ENCODE results near the gene UBIAD1.
A peak's percentile ranks its signal among the peaks of the same experiment; 100 is the strongest.
"Not testable (repeated sequence)": the region's sequence is repeated elsewhere in the genome, so short reads cannot be mapped to it uniquely, and the experiment has no call there.

The UBIAD1 gene

DNA sequence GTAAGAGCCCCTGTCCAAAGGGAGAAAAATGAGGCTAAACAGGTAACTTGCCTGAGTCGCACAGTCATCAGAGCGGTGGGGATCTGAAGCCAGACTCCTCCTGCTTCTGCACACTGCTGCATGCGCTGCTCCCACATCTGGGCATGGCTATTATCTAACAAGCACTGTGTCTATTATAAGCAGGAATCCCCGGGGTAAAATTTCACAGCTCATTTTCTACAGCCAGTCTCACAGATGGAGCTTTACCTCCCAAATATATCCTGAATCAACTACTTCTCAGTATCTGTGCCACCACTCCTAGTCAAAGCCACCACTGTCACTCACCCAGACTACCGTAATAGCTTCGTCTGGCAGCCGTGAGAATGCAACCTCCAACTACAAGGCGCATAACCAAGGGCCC lies 20.5 kb upstream of the UBIAD1 start:
- Histone ChIP-seq H3K4me1 (ENCODE audit: control insufficient read depth, insufficient read depth, low read length) (no peaks in the 10 kb centered on the region), H3K27ac (ENCODE audit: low read length) (no peak overlapping the region), H3K4me3 (ENCODE audit: low read length) (no peak overlapping the region), H3K36me3 (ENCODE audit: control insufficient read depth, insufficient read depth, low read length) (peaks cover 32% of the 10 kb centered on the region), H3K9me3 (ENCODE audit: control insufficient read depth, insufficient read depth, low read length) (no peaks in the 10 kb centered on the region), H3K27me3 (ENCODE audit: control insufficient read depth, insufficient read depth, low read length) (no peaks in the 10 kb centered on the region)
- WGBS (ENCODE audit: insufficient coverage, insufficient read length): no CpG with 5 or more reads among the region's 8 CpGs
- no peak for DNase-seq (ENCODE audit: low read depth, low spot score)

DNA sequence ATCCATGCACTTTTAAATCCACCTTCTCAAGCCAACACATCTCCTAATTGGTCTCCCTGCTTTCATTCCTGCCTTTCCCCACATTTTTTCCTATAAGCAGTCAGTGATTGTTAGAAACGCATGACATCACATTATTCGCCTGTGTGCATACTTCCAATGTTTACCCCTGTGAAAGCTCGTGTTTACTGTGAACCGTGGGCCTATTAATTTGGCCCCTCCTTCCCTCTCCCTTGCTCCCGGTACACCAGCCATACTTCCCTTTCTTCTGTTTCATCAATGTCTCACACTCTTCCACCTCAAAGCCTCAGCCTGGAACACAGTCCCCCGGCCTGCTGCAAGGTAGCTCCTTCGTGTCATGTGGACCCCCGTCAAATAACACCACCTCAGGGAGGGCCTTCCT lies 19.8 kb upstream of the UBIAD1 start:
- Histone ChIP-seq H3K4me1 (ENCODE audit: control insufficient read depth, insufficient read depth, low read length) (no peaks in the 10 kb centered on the region), H3K36me3 (ENCODE audit: control insufficient read depth, insufficient read depth, low read length) (peaks cover 32% of the 10 kb centered on the region), H3K27me3 (ENCODE audit: control insufficient read depth, insufficient read depth, low read length) (no peaks in the 10 kb centered on the region), H3K27ac (ENCODE audit: low read length) (no peak overlapping the region), H3K9me3 (ENCODE audit: control insufficient read depth, insufficient read depth, low read length) (no peaks in the 10 kb centered on the region), H3K4me3 (ENCODE audit: low read length) (no peak overlapping the region)
- no CpG with 5 or more reads among the region's 8 CpGs for WGBS (ENCODE audit: insufficient coverage, insufficient read length)
- DNase-seq (ENCODE audit: low read depth, low spot score): no peak

DNA sequence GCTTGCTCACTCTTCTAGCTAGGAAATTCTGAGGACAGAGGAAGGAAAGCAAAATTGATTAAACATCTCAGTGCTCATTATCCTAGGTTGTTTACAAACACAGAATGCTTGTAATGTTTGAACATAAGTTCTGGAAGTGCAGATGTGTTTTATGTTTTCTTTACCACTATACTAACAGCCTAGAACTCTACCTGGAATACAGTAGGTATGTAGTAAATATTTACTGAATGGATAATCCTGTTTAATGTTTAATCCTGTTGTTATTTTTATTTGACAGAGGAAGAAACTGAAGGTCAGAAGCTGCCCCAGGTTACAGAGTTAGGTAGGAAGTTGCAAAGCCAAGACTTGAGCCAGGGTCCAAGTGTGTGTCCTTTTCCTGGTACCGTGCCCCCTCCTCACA lies 16.7 kb upstream of the UBIAD1 start:
- WGBS (ENCODE audit: insufficient coverage, insufficient read length): no CpG with 5 or more reads among the region's 1 CpG
- Histone ChIP-seq H3K36me3 (ENCODE audit: control insufficient read depth, insufficient read depth, low read length) (peaks cover 32% of the 10 kb centered on the region), H3K27ac (ENCODE audit: low read length) (no peak overlapping the region), H3K4me1 (ENCODE audit: control insufficient read depth, insufficient read depth, low read length) (no peaks in the 10 kb centered on the region), H3K9me3 (ENCODE audit: control insufficient read depth, insufficient read depth, low read length) (no peaks in the 10 kb centered on the region), H3K27me3 (ENCODE audit: control insufficient read depth, insufficient read depth, low read length) (no peaks in the 10 kb centered on the region), H3K4me3 (ENCODE audit: low read length) (no peak overlapping the region)
- DNase-seq (ENCODE audit: low read depth, low spot score): no peak

DNA sequence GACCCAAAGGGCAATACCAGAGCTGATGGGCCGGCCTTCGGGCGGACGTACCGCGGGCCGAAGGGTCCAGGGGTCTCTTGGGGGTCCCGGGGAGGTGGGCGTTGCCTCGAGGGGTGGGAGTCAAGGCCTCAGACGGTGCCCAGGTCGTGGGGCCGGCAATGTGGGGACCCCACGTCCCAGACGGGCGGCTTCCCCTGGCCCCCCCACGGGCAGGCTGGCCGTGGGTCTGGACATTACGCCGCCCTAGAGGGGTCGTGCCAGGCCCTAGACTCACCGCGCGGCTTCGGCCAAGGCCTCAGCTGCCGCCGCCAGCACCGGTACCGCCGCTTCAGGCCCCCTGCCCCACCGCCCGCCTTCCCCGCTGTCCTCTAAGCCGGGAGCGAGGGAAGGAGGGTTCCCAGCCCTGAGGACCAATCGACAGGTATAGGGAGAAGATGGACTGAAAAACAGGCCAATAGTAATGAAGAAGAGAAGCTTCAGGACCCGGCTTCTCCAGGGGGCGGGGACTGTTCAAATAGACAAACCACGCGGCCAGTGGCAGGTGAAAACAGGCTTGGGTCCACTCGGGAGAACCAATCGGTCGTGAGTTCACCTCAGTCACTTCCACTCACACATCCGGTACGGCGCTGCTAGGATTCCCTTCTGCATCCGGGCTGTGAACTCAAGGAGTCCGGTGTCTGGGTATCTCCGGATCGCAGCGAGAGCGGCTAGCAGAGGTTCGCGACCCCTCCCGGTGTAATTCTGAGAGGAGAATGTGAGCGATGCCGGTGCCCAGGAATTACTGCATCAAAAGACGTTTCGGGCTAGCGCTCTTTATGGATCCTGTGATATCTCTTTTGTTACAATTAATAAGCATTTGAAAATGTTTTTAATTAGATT lies 10.6 kb upstream of the UBIAD1 start, which contains the start of gene MTOR:
TSS of gene MTOR (minus strand) at position 381 of the 879 bp plus-strand sequence. CDS start 3,142 bp downstream, outside the sequence.
- DNase-seq (ENCODE audit: low read depth, low spot score): peak; percentile 98
- Histone ChIP-seq H3K27ac (ENCODE audit: low read length) (no peak within 1 kb of the TSS), H3K4me1 (ENCODE audit: control insufficient read depth, insufficient read depth, low read length) (no peaks in the 10 kb centered on the region), H3K4me3 (ENCODE audit: low read length) (peak within 1 kb of the TSS; percentile 88), H3K9me3 (ENCODE audit: control insufficient read depth, insufficient read depth, low read length) (no peaks in the 10 kb centered on the region), H3K27me3 (ENCODE audit: control insufficient read depth, insufficient read depth, low read length) (no peaks in the 10 kb centered on the region), H3K36me3 (ENCODE audit: control insufficient read depth, insufficient read depth, low read length) (peaks cover 10% of the 10 kb centered on the region; the same call in 1 of the 2 replicates)
- no CpG with 5 or more reads among the region's 60 CpGs for WGBS (ENCODE audit: insufficient coverage, insufficient read length)

DNA sequence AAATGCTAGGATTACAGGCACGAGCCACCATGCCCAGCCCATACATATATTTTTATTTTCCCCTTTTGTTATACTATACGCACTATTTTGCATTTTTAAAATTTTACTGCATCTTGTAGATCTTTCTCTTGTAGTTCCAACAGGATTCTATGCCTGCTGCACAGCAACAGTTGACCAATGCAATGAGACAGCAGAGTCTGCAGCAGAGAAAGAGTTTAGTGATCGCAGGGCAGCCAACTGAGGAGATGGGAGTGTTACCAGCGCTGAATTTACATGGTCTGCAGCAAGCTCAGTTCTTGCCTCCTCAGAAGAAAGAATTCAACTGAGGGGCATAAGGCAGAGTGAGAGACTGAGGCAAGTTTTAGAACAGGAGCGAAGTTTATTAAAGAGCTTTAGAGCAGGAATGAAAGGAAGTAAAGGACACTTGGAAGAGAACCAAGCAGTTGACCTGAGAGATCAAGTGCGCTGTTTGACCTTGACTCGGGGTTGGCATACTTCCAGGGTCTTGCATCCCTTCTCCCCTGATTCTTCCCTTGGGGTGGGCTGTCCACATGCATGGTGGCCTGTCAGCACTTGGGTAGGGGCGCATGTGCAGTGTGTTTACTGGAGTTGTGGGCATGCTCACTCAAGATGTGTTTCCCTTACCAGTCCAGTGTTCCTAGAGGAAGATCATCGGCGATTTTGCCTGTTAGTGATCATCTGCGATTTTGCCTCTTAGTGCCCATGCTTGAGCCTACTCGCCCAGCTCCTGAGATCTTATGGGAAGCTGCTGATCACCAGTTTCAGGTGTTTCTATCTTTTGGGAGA lies 6.5 kb upstream of the UBIAD1 start:
- Histone ChIP-seq H3K4me1 (ENCODE audit: control insufficient read depth, insufficient read depth, low read length) (no peaks in the 10 kb centered on the region), H3K36me3 (ENCODE audit: control insufficient read depth, insufficient read depth, low read length) (no peaks in the 10 kb centered on the region), H3K27me3 (ENCODE audit: control insufficient read depth, insufficient read depth, low read length) (no peaks in the 10 kb centered on the region), H3K9me3 (ENCODE audit: control insufficient read depth, insufficient read depth, low read length) (no peaks in the 10 kb centered on the region), H3K27ac (ENCODE audit: low read length) (no peak overlapping the region), H3K4me3 (ENCODE audit: low read length) (no peak overlapping the region)
- WGBS (ENCODE audit: insufficient coverage, insufficient read length): no CpG with 5 or more reads among the region's 12 CpGs
- no peak for DNase-seq (ENCODE audit: low read depth, low spot score)

DNA sequence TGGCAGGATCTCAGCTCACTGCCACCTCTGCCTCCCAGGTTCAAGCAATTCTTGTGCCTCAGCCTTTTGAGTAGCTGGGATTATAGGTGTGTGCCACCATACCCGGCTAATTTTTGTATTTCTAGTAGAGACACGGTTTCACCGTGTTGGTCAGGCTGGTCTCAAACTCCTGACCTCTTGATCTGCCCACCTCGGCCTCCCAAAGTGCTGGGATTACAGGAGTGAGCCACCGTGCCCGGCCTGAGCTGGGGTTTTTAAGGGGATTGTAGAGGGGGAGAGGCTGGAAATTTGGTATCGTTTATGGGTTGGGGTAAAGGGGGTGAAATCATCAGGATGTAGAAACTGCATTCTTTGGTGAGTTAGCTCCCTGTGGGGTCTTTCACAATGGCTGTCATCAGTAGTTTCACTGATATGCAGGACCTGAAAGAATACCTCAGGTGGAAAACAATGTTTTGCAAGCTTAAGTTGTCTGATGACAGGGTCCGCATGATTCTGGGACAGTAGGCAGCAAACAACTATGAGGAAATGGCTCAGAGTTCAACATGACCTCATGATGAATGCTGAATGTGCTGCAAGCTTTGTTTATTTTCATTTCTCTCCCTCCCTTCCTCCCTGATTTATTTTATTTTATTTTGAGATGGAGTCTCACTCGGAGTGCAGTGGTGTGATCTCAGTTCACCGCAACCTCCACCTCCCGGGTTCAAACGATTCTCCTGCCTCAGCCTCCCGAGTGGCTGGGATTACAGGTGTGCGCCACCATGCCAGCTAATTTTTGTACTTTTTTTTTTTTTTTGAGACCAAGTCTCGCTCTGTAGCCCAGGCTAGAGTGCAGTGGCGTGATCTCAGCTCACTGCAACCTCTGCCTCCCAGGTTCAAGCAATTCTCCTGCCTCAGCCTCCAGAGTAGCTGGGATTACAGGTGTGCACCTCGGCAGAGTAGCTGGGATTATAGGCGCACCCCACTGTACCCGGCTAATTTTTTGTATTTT lies 5.4 kb upstream of the UBIAD1 start:
- WGBS (ENCODE audit: insufficient coverage, insufficient read length): 100% methylated on average over 1 of the region's 19 CpGs
- H3K4me1 ChIP-seq (ENCODE audit: control insufficient read depth, insufficient read depth, low read length); DNase-seq (ENCODE audit: low read depth, low spot score); H3K9me3 ChIP-seq (ENCODE audit: control insufficient read depth, insufficient read depth, low read length); H3K36me3 ChIP-seq (ENCODE audit: control insufficient read depth, insufficient read depth, low read length); H3K27ac ChIP-seq (ENCODE audit: low read length); H3K4me3 ChIP-seq (ENCODE audit: low read length); H3K27me3 ChIP-seq (ENCODE audit: control insufficient read depth, insufficient read depth, low read length): not testable (repeated sequence)

DNA sequence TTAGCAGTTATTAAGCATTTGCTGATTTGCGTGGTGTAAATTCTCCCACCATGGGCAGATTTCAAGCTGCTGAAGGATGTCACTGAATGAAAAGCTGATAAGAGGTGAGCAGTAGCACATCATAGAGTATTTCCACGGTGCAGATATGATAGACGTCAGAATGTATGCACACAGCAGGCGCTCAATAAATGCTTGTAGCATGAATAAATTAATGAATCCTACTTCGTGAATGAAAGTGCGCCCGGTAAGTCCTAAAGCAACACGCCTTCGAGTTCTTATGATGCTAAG lies 510 bp upstream of the UBIAD1 start:
- no peak for DNase-seq (ENCODE audit: low read depth, low spot score)
- H3K9me3 ChIP-seq (ENCODE audit: control insufficient read depth, insufficient read depth, low read length): no peaks in the 10 kb centered on the region
- H3K27me3 ChIP-seq (ENCODE audit: control insufficient read depth, insufficient read depth, low read length): no peaks in the 10 kb centered on the region
- no CpG with 5 or more reads among the region's 9 CpGs for WGBS (ENCODE audit: insufficient coverage, insufficient read length)
- no peaks in the 10 kb centered on the region for H3K4me1 ChIP-seq (ENCODE audit: control insufficient read depth, insufficient read depth, low read length)
- no peaks in the 10 kb centered on the region for H3K36me3 ChIP-seq (ENCODE audit: control insufficient read depth, insufficient read depth, low read length)
- H3K4me3 ChIP-seq (ENCODE audit: low read length): no peak overlapping the region; the same call in 1 of the 2 replicates
- H3K27ac ChIP-seq (ENCODE audit: low read length): no peak overlapping the region

DNA sequence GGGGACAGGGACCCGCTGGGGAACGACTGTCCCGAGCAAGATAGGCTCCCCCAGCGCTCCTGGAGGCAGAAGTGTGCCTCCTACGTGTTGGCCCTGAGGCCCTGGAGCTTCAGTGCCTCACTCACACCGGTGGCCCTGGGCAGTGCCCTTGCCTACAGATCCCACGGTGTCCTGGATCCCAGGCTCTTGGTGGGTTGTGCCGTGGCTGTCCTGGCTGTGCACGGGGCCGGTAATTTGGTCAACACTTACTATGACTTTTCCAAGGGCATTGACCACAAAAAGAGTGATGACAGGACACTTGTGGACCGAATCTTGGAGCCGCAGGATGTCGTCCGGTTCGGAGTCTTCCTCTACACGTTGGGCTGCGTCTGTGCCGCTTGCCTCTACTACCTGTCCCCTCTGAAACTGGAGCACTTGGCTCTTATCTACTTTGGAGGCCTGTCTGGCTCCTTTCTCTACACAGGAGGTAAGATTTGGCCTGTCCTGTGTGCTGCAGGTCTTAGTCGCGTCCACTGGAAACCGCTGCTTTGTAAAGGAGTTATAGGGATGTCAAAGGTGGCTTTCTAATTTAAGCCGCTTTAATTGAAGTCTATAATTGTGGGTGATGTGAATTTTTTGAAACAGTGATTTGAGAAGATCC lies 717 bp downstream of the UBIAD1 start:
- no peaks in the 10 kb centered on the region for H3K27me3 ChIP-seq (ENCODE audit: control insufficient read depth, insufficient read depth, low read length)
- WGBS (ENCODE audit: insufficient coverage, insufficient read length): no CpG with 5 or more reads among the region's 22 CpGs
- H3K27ac ChIP-seq (ENCODE audit: low read length): no peak overlapping the region
- no peaks in the 10 kb centered on the region for H3K4me1 ChIP-seq (ENCODE audit: control insufficient read depth, insufficient read depth, low read length)
- H3K4me3 ChIP-seq (ENCODE audit: low read length): peak overlapping the region; percentile 99
- DNase-seq (ENCODE audit: low read depth, low spot score): no peak
- no peaks in the 10 kb centered on the region for H3K9me3 ChIP-seq (ENCODE audit: control insufficient read depth, insufficient read depth, low read length)
- no peaks in the 10 kb centered on the region for H3K36me3 ChIP-seq (ENCODE audit: control insufficient read depth, insufficient read depth, low read length)

DNA sequence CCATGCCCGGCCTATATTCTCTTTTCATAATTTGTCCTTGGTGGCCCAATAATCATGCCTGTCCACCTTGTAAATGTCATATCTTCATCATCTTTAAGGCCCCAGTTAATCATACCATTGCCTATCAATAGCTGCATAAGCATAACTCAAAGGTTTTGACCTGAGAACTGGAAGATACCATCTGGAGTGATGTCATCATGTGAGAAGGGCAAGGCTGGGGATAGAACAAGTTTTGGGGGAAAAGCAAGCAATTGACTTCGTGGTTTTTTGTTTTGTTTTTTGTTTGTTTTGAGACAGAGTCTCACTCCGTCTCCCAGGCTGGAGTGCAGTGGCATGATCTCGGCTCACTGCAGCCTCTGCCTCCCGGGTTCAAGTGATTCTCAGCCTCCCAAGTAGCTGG lies 6.2 kb downstream of the UBIAD1 start:
- DNase-seq (ENCODE audit: low read depth, low spot score): no peak
- H3K9me3 ChIP-seq (ENCODE audit: control insufficient read depth, insufficient read depth, low read length): no peaks in the 10 kb centered on the region

More for the DNA sequence above, 6.2 kb downstream of the UBIAD1 start:
- Histone ChIP-seq H3K36me3 (ENCODE audit: control insufficient read depth, insufficient read depth, low read length) (no peaks in the 10 kb centered on the region), H3K27me3 (ENCODE audit: control insufficient read depth, insufficient read depth, low read length) (no peaks in the 10 kb centered on the region), H3K4me3 (ENCODE audit: low read length) (no peak overlapping the region), H3K27ac (ENCODE audit: low read length) (no peak overlapping the region), H3K4me1 (ENCODE audit: control insufficient read depth, insufficient read depth, low read length) (no peaks in the 10 kb centered on the region; the same call in 1 of the 2 replicates)
- no CpG with 5 or more reads among the region's 5 CpGs for WGBS (ENCODE audit: insufficient coverage, insufficient read length)

All from iPS DF 6.9 (cell line).